B cell (primary cell): ENCODE results near the gene CDH20.

Experiments
- CTCF ChIP-seq: fragments of 200-600 bp; IDR thresholded peaks from one replicate; pipeline ENCODE4 v1.8.0; 2022; ENCODE audit warnings: antibody characterized with exemption, mild to moderate bottlenecking
- EZH2 ChIP-seq: IDR thresholded peaks from 2 replicates; pipeline ENCODE4 v1.6.1; 2012; ENCODE audit warnings: borderline replicate concordance, low read depth, mild to moderate bottlenecking, moderate library complexity, low read length; ENCODE audit not compliant: insufficient read depth, poor library complexity, severe bottlenecking

- TF ChIP-seq CTCF (no peak), EZH2 (no peak)
These were observed 238.9 kb downstream of the CDH20 start for GRCh38 chr18:61572084-61572655.
